K562 (cell line): ENCODE results near the gene NLK. TPM values are rescaled to one million over a fixed set of nuclear protein-coding genes. Genes with fewer than 3 reads are reported as not detected.
A peak's percentile ranks its signal among the peaks of the same experiment; 100 is the strongest.

Experiments used
- ATAC-seq: fragments of 200-7000 bp; cut with Tn5 transposase; 3 replicates; pipeline ENCODE4 v1.9.1; 2020; ENCODE audit warnings: moderate library complexity
- BruUV-seq: library from RNA; stranded (reverse); fragments of 400-500 nt; replicated peaks from 2 replicates; lab custom pipeline; 2021; lab: Mats Ljungman, UMichigan
- CTCF ChIA-PET: fragments of 300-600 bp; formaldehyde crosslinking; extraction: SDS; loops from one replicate; lab custom pipeline; 2021; ENCODE audit warnings: low intra/inter-chr PET ratio; lab: Yijun Ruan, JAX
- POLR2A ChIA-PET: fragments of 300-600, 350-650 bp; sonication (Branson Sonifier 250); formaldehyde crosslinking; extraction: SDS; loops from one replicate; lab custom pipeline; 2021; ENCODE audit warnings: antibody characterized with exemption, inconsistent platforms; lab: Yijun Ruan, JAX
- DNase-seq, 4 experiments: peaks; one replicate each; pipeline versions ENCODE4 v3.0.0 to v3.0.0-alpha.2; 2011 to 2018; ENCODE audit warnings: low spot score in 3 of 4, mixed read lengths in 3 of 4; ENCODE audit errors: extremely low read depth in 1 of 4
- FAIRE-seq: peaks from 2 replicates; lab custom pipeline; 2011; peaks lifted over from hg19 to GRCh38; lab: Jason Lieb, UNC
- H2AFZ ChIP-seq: 2 replicates; pipeline ENCODE4 v1.6.0; 2011; ENCODE audit warnings: low read depth, low read length, control low read depth, inconsistent platforms
- H3K27ac ChIP-seq: fragments of 200-600 bp; 3 replicates; pipeline ENCODE4 v1.8.0; 2011; ENCODE audit warnings: low read depth, mild to moderate bottlenecking, control low read depth, inconsistent platforms, low read length, moderate library complexity, mixed read lengths; ENCODE audit errors: extremely low read depth
- H3K27me3 ChIP-seq, 2 experiments: fragments of 300-600 bp in 1 of 2; 2 replicates in 1 of 2; 3 replicates in 1 of 2; pipeline versions ENCODE4 v1.6.0 to v1.8.0; 2011; ENCODE audit warnings: inconsistent platforms in 2 of 2, low read length in 2 of 2, mild to moderate bottlenecking in 1 of 2, mixed read lengths in 1 of 2, moderate library complexity in 1 of 2; ENCODE audit not compliant: control insufficient read depth in 2 of 2, insufficient read depth in 2 of 2
- H3K36me3 ChIP-seq: fragments of 300-600 bp; 3 replicates; pipeline ENCODE4 v1.8.0; 2011; ENCODE audit warnings: mild to moderate bottlenecking, low read length, inconsistent platforms; ENCODE audit not compliant: control insufficient read depth, insufficient read depth
- H3K4me1 ChIP-seq, 2 experiments: fragments of 200-600 bp in 1 of 2; replicated peaks in 1 of 2; 2 replicates in 1 of 2; 3 replicates in 1 of 2; pipeline versions ENCODE4 v1.5.1 to v1.8.0; 2011; ENCODE audit warnings: inconsistent platforms in 2 of 2, low read length in 2 of 2, mild to moderate bottlenecking in 1 of 2, mixed read lengths in 1 of 2, moderate library complexity in 1 of 2; ENCODE audit not compliant: control insufficient read depth in 2 of 2, insufficient read depth in 2 of 2
- H3K4me2 ChIP-seq: 2 replicates; pipeline ENCODE4 v1.6.1; 2011; ENCODE audit warnings: low read length, control low read depth, inconsistent platforms, mixed read lengths; ENCODE audit not compliant: insufficient read depth
- H3K4me3 ChIP-seq: fragments of 200-600 bp; sonication (generic), shearing (Covaris generic); 2 replicates; pipeline ENCODE4 v1.5.1; 2016; ENCODE audit warnings: control low read depth, inconsistent platforms
- H3K79me2 ChIP-seq: fragments of 200-600 bp; 3 replicates; pipeline ENCODE4 v1.8.0; 2011; ENCODE audit warnings: low read length, inconsistent platforms; ENCODE audit not compliant: control insufficient read depth, insufficient read depth
- H3K9ac ChIP-seq, 2 experiments: 2 replicates each; pipeline versions ENCODE4 v1.6.0 to v1.6.1; 2011; ENCODE audit warnings: low read depth in 2 of 2, low read length in 2 of 2, control low read depth in 1 of 2, inconsistent platforms in 1 of 2, mild to moderate bottlenecking in 1 of 2, mixed read lengths in 1 of 2; ENCODE audit not compliant: insufficient read depth in 1 of 2
- H3K9me1 ChIP-seq: one replicate; pipeline ENCODE4 v1.6.0; 2011; ENCODE audit warnings: inconsistent platforms, mild to moderate bottlenecking, low read length, moderate library complexity; ENCODE audit not compliant: control insufficient read depth, insufficient read depth
- H3K9me3 ChIP-seq: replicated peaks from 2 replicates; pipeline ENCODE4 v1.5.1; 2011; ENCODE audit warnings: low read depth, low read length, inconsistent platforms; ENCODE audit not compliant: control insufficient read depth, insufficient read depth
- H4K20me1 ChIP-seq: replicated peaks from 2 replicates; pipeline ENCODE4 v1.6.1; 2011; ENCODE audit warnings: low read length, inconsistent platforms, mixed read lengths; ENCODE audit not compliant: control insufficient read depth, insufficient read depth
- ARID3A ChIP-seq: IDR thresholded peaks from 2 replicates; pipeline ENCODE4 v1.6.1; 2012; ENCODE audit warnings: low read depth, low read length, improper control_type of control experiment, borderline replicate concordance
- BHLHE40 ChIP-seq: IDR thresholded peaks from 2 replicates; pipeline ENCODE4 v1.6.1; 2011; ENCODE audit warnings: low read length, improper control_type of control experiment
- DMBX1 ChIP-seq: fragments of 250-450 bp; sonication (Bioruptor Pico); IDR thresholded peaks from 2 replicates; pipeline ENCODE4 v1.8.0; 2022; ENCODE audit warnings: inconsistent platforms, mild to moderate bottlenecking, moderate library complexity, borderline replicate concordance
- E2F4 ChIP-seq: sonication (generic); formaldehyde crosslinking; IDR thresholded peaks from 2 replicates; pipeline ENCODE4 v1.8.0; 2022; ENCODE audit warnings: mild to moderate bottlenecking, low read depth, missing genetic modification reagents
- E2F6 ChIP-seq, 2 experiments: IDR thresholded peaks; 2 replicates each; pipeline ENCODE4 v1.6.1; 2011; ENCODE audit warnings: borderline replicate concordance in 1 of 2, control low read depth in 1 of 2, low read depth in 1 of 2, low read length in 1 of 2, mild to moderate bottlenecking in 1 of 2, mixed read lengths in 1 of 2, moderate library complexity in 1 of 2; ENCODE audit not compliant: insufficient read depth in 1 of 2, insufficient read length in 1 of 2, poor library complexity in 1 of 2, severe bottlenecking in 1 of 2; ENCODE audit errors: extremely low read depth in 1 of 2
- FOS ChIP-seq: IDR thresholded peaks from 3 replicates; pipeline ENCODE4 v1.6.1; 2011; ENCODE audit not compliant: insufficient read length; ENCODE audit errors: extremely low read depth
- IRF1 ChIP-seq: sonication (generic); formaldehyde crosslinking; IDR thresholded peaks from 2 replicates; pipeline ENCODE4 v1.8.0; 2022; ENCODE audit warnings: missing genetic modification reagents, mild to moderate bottlenecking, borderline replicate concordance
- SPI1 ChIP-seq: IDR thresholded peaks from 2 replicates; pipeline ENCODE4 v1.6.1; 2011; ENCODE audit warnings: low read depth, low read length, control low read depth, borderline replicate concordance
- in situ Hi-C: fragments of 300-500 bp; cut with MboI; formaldehyde crosslinking; loops from 4 replicates; pipeline ENCODE4 v1.15.0; 2018; ENCODE audit warnings: inconsistent platforms, mixed read lengths
- intact Hi-C: fragments of 100-400 bp; cut with micrococcal nuclease; formaldehyde crosslinking; loops from 2 replicates; pipeline ENCODE4 v1.14.2; 2022
- polyA plus RNA-seq, 8 experiments: library from polyadenylated mRNA; depleted of rRNA in 4 of 8; stranded (reverse) in 5 of 8; unstranded in 3 of 8; fragments of >200 nt; fragmentation: Nextera tagmentation in 2 of 8; fragmentation: Illumina TruSeq in 1 of 8; extraction: Ambion mirVana in 2 of 8; extraction: Trizol in 1 of 8; gene quantifications; 2 replicates each; pipeline versions ENCODE4 v1.2.1 to v1.2.3, GENCODE V29; 2011 to 2014; ENCODE audit warnings: inconsistent platforms in 1 of 8, missing spikeins in 1 of 8
- total RNA-seq, 7 experiments: library from RNA; depleted of rRNA in 6 of 7; stranded (reverse); fragments of >200 nt in 6 of 7; fragmentation: Illumina TruSeq in 2 of 7; extraction: Trizol in 2 of 7; gene quantifications; 2 replicates each; pipeline versions ENCODE4 v1.2.1 to v1.2.3, GENCODE V29; 2011 to 2021; ENCODE audit warnings: low replicate concordance in 1 of 7

Gene NLK
- total and polyA plus RNA-seq, 9 of the 15 experiments (the other 6 are each of a cell fraction or from before 2014, with no cell fraction given), result 10.9 to 59.6 (median 26.7) TPM

GRCh38 chr17:28193241-28193640, 150.8 kb downstream of the NLK start (continued):
- TF ChIP-seq SPI1 (peak; percentile 55; the same call in 1 of the 2 replicates), BHLHE40 (no peak)

- FAIRE-seq (no peak), DNase-seq (no peak), ATAC-seq (no peak)
- TF ChIP-seq E2F4 (CRISPR knock-in tag) (no peak), DMBX1 (no peak), ARID3A (no peak), E2F6 (IDR thresholded peaks at IDR 0.05; ENCODE audit: borderline replicate concordance in 1 of 2, extremely low read depth in 1 of 2, insufficient read depth in 1 of 2, insufficient read length in 1 of 2, low read depth in 1 of 2, low read length in 1 of 2, poor library complexity in 1 of 2, severe bottlenecking in 1 of 2) (no peak), IRF1 (CRISPR knock-in tag) (no peak), FOS (no peak)
- Histone ChIP-seq H3K9me1 (no peaks in the 10 kb centered on the region), H3K4me3 (no peak overlapping the region), H4K20me1 (no peaks in the 10 kb centered on the region), H3K9ac (no peak overlapping the region), H3K9me3 (no peaks in the 10 kb centered on the region), H3K36me3 (peaks cover 48% of the 10 kb centered on the region; the same call in 2 of the 3 replicates), H3K4me1 (peaks cover 0 to 6% of the 10 kb centered on the region in 2 experiments; a peak in 3 of 5 replicates), H3K27me3 (no peaks in the 10 kb centered on the region), H3K27ac (no peak overlapping the region), H3K4me2 (no peak overlapping the region), H2AFZ (no peak overlapping the region), H3K79me2 (no peaks in the 10 kb centered on the region)
- in situ Hi-C loops (no loop called here), intact Hi-C loops (no loop called here)
- CTCF ChIA-PET, result no interaction called here
- no TSS peak for BruUV-seq
- POLR2A ChIA-PET, result interaction anchor here (0.6 kb wide), 1 partner anchor 516 kb away, joined by 3 read pairs; no protein-coding TSS in a partner anchor
These were observed 151.9 kb downstream of the NLK start for GRCh38 chr17:28194382-28194781.
